Breast epithelium (tissue), 3 donors: ENCODE data around the gene TBC1D3B.

Experiments
- CTCF ChIP-seq, 3 donors: fragments of 450-650 bp; IDR thresholded peaks; one replicate each; pipeline ENCODE4 v1.5.1; 2016 to 2017; ENCODE audit warnings: antibody characterized with exemption in 3 of 3, mild to moderate bottlenecking in 3 of 3, moderate library complexity in 3 of 3
- POLR2A ChIP-seq: fragments of 450-650 bp; IDR thresholded peaks from one replicate; pipeline ENCODE4 v1.6.1; 2016; ENCODE audit warnings: antibody characterized with exemption, mild to moderate bottlenecking, moderate library complexity
- POLR2AphosphoS5 ChIP-seq, 3 donors: sonication (generic); formaldehyde crosslinking; IDR thresholded peaks; one replicate each; pipeline ENCODE4 v1.6.1; 2017; ENCODE audit warnings: antibody characterized with exemption in 3 of 3

DNA sequence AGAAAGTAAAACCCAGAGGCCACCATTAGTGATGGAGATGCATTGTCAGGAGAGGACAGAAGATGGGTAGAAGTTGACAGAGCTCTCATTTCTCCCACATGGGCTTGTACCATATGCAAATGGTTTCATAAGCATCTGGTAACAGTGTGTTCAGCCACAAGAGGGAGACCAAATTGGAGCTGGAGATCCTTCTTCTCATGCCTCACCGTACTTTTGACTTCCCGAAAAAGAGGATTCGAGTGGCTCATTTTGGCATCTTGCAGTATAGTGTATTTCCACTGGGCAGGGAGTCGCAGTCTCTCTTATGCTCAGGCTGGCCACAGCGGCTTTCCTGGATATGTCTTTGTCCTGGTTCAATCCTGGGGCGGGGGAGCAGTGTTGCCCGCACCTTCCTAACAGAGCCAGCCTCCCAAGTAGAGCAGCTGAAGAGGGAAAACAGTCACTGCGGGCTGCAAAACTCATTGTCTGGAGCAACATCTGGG, 23.8 kb downstream of the TBC1D3B start:
- TF ChIP-seq CTCF (IDR thresholded peaks at IDR 0.05) (no peak), POLR2A (no peak), POLR2AphosphoS5 (IDR thresholded peaks at IDR 0.05) (no peak)
